Measurements from ENCODE around the gene ENTREP1. TPM values are rescaled to one million over a fixed set of nuclear protein-coding genes. Genes with fewer than 3 reads are reported as not detected.

The ENTREP1 gene
- total and polyA plus RNA-seq, 2 of the 4 experiments (the other 2 are of a cell fraction): not detected

GRCh38 chr9:69364510-69365150 lies 39.6 kb downstream of the ENTREP1 start:
- no peak for DNase-seq
- Histone ChIP-seq H3K23ac (ENCODE audit: low read depth, low read length) (no peak overlapping the region), H2AK9ac (replicated peaks; ENCODE audit: low read depth, low read length, poor library complexity) (no peak overlapping the region), H3K79me1 (ENCODE audit: low read depth in 1 of 2, low read length in 2 of 2) (no peaks in the 10 kb centered on the region), H2BK120ac (ENCODE audit: low read depth, low read length) (no peak overlapping the region), H4K5ac (ENCODE audit: low read depth, low read length) (no peak overlapping the region), H2BK5ac (ENCODE audit: low read depth, low read length, poor library complexity, severe bottlenecking) (no peak overlapping the region), H4K20me1 (ENCODE audit: insufficient read depth, low read length) (no peaks in the 10 kb centered on the region), H2BK15ac (ENCODE audit: low read depth, low read length) (no peak overlapping the region), H3K56ac (ENCODE audit: extremely low read depth, insufficient read depth, low read length) (no peak overlapping the region), H2AK5ac (ENCODE audit: low read depth, low read length) (no peak overlapping the region), H3K4me2 (ENCODE audit: low read depth, low read length) (no peak overlapping the region), H3K4ac (ENCODE audit: low read depth, low read length) (no peak overlapping the region), H3K9me1 (ENCODE audit: insufficient read depth, low read length) (no peaks in the 10 kb centered on the region), H3K18ac (ENCODE audit: low read depth, low read length) (no peak overlapping the region), H2BK20ac (ENCODE audit: low read depth, low read length) (no peak overlapping the region), H3K4me3 (ENCODE audit: insufficient read depth, low read depth, low read length) (no peak overlapping the region), H3K14ac (replicated peaks; ENCODE audit: low read depth, low read length) (no peak overlapping the region), H3K9ac (ENCODE audit: low read depth, low read length) (no peak overlapping the region), H3K36me3 (ENCODE audit: control insufficient read depth, insufficient read depth, low read length) (no peaks in the 10 kb centered on the region), H3K9me3 (ENCODE audit: control insufficient read depth, insufficient read depth, low read length) (no peaks in the 10 kb centered on the region), H4K8ac (ENCODE audit: low read depth in 2 of 2, low read length in 2 of 2) (no peak overlapping the region), H3K4me1 (ENCODE audit: control insufficient read depth, insufficient read depth, low read length) (no peaks in the 10 kb centered on the region), H2AFZ (replicated peaks; ENCODE audit: low read length, poor library complexity) (no peak overlapping the region), H3K27me3 (ENCODE audit: control insufficient read depth, insufficient read depth, low read length) (peaks cover 10% of the 10 kb centered on the region), H4K91ac (ENCODE audit: insufficient read depth, low read depth, low read length) (no peak overlapping the region), H3K27ac (ENCODE audit: insufficient read depth, low read length) (no peak overlapping the region)
- ATAC-seq (ENCODE audit: low read depth): no peak
- dilution Hi-C loops (cut with HindIII; ENCODE audit: low sequenced_read_pairs, unreplicated experiment) (no loop called here), intact Hi-C loops (cut with micrococcal nuclease) (no loop called here), in situ Hi-C loops (cut with MboI; ENCODE audit: low sequenced_read_pairs) (loop anchor here (25.0 kb wide), 1 partner anchor 102 kb away; no protein-coding TSS in a partner anchor)
- ChIA-PET CTCF (no interaction called here), POLR2A (ENCODE audit: unreplicated experiment) (no interaction called here)
- no peak for TF ChIP-seq CHD1 (IDR thresholded peaks at IDR 0.05; ENCODE audit: low read depth, low read length)
- TF ChIP-seq RAD21 (IDR thresholded peaks at IDR 0.05; ENCODE audit: low read length): no peak
- TF ChIP-seq MXI1 (IDR thresholded peaks at IDR 0.05; ENCODE audit: borderline replicate concordance, low read depth, low read length): no peak
- no peak for TF ChIP-seq MAFK (IDR thresholded peaks at IDR 0.05; ENCODE audit: low read depth, low read length)
- no peak for TF ChIP-seq NFE2L2 (IDR thresholded peaks at IDR 0.05; ENCODE audit: low read depth, low read length)
- TF ChIP-seq RCOR1 (IDR thresholded peaks at IDR 0.05; ENCODE audit: insufficient replicate concordance, low read length): no peak
- 83% methylated on average over 1 of the region's 3 CpGs; no CpG with 5 or more reads in 1 of the 2 experiments for WGBS, 2 experiments (ENCODE audit: extremely low coverage in 2 of 2, insufficient read length in 1 of 2)
- no TSS peak for BruUV-seq (replicated peaks)

Measured in IMR-90 (cell line).